Fibroblast of mammary gland (primary cell): ENCODE data around the gene LMO3.
A peak's percentile ranks its signal among the peaks of the same experiment; 100 is the strongest.
"Not testable (repeated sequence)": the region's sequence is repeated elsewhere in the genome, so short reads cannot be mapped to it uniquely, and the experiment has no call there.

Experiments
- DNase-seq: peaks from one replicate; pipeline ENCODE4 v3.0.0-alpha.2; 2010; ENCODE audit warnings: low read depth
- H3K4me3 ChIP-seq: 2 replicates; pipeline ENCODE4 v1.5.1; 2011; ENCODE audit warnings: low read depth, mild to moderate bottlenecking, low read length, moderate library complexity; ENCODE audit not compliant: control insufficient read depth
- TF ChIP-seq, protein P1 (sequence below): conservative IDR thresholded peaks from 2 replicates; pipeline ENCODE4 v1.5.1; 2011; ENCODE audit warnings: low read depth, low read length, inconsistent platforms; ENCODE audit not compliant: control insufficient read depth, insufficient read depth

LMO3 gene

GRCh38 chr12:16562435-16562834 is 43.5 kb downstream of the LMO3 start:
- TF ChIP-seq, protein P1, sequence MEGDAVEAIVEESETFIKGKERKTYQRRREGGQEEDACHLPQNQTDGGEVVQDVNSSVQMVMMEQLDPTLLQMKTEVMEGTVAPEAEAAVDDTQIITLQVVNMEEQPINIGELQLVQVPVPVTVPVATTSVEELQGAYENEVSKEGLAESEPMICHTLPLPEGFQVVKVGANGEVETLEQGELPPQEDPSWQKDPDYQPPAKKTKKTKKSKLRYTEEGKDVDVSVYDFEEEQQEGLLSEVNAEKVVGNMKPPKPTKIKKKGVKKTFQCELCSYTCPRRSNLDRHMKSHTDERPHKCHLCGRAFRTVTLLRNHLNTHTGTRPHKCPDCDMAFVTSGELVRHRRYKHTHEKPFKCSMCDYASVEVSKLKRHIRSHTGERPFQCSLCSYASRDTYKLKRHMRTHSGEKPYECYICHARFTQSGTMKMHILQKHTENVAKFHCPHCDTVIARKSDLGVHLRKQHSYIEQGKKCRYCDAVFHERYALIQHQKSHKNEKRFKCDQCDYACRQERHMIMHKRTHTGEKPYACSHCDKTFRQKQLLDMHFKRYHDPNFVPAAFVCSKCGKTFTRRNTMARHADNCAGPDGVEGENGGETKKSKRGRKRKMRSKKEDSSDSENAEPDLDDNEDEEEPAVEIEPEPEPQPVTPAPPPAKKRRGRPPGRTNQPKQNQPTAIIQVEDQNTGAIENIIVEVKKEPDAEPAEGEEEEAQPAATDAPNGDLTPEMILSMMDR: no peak
- DNase-seq: no peak
- H3K4me3 ChIP-seq: no peak overlapping the region

DNA sequence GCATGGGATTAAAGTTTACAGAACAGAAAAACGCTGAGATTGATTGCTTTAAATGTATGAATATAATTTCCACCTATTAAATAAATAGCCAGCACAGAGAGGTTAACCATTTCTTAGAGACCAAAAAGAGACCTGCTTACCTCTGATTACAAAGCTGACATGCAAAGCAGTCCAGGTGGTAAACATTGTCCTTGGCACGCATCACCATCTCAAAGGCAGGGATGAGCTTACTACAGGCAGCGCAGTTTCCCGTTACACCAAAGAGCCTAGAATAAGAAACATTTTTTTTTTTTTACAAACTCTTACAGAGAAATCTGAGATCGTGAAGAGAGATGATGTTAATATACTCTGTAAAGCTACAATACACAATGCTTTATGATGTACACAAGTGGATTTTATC is 45.7 kb downstream of the LMO3 start:
- no peak overlapping the region for H3K4me3 ChIP-seq
- TF ChIP-seq, protein P1: no peak
- no peak for DNase-seq

GRCh38 chr12:16555630-16556029 is 50.3 kb downstream of the LMO3 start:
- no peak overlapping the region for H3K4me3 ChIP-seq
- DNase-seq: peak; percentile 42
- TF ChIP-seq, protein P1: no peak

DNA sequence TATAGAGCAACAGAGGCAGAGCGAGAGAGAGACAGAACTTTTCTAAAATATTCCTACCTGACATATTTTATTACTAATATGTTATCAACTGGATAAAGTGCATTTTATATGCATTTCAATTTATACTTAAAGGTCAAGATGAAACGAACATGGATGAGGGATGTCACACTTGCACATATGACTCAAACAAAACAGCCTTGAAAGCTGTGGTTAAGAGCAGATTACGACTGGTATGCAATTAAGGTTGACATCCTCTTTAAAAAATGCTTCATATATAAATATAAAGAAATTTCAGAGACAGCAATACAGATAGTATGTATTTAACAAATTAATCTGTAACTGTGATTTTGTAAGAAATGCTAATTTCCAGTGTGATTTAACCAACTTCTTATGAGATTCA is 52.5 kb downstream of the LMO3 start:
- peak; percentile 15 for DNase-seq
- TF ChIP-seq, protein P1: no peak
- H3K4me3 ChIP-seq: no peak overlapping the region

- no peak overlapping the region for H3K4me3 ChIP-seq
- no peak for DNase-seq
- TF ChIP-seq, protein P1: no peak
Observed at GRCh38 chr12:16552301-16552700, 53.7 kb downstream of the LMO3 start.

DNA sequence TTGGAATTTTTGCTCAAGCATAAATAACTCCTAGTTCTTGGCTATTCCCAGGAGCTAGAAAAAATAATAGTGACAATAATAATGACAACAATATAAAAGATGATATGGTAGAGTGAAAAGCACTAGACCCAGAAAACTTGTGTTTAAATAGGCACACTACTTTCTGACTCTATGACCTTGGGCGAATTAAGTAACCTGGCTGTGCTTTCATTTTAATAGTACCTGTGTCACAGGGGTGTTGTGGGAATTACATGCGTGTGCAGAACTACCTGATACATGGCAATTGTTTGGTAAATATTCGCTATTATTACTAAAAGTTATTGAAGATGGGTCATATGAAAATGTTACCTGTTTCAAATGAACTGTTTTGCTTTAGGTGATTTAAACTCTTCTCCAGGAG is 60.1 kb downstream of the LMO3 start:
- DNase-seq: no peak
- no peak overlapping the region for H3K4me3 ChIP-seq
- TF ChIP-seq, protein P1: no peak

- TF ChIP-seq, protein P1: no peak
- no peak overlapping the region for H3K4me3 ChIP-seq
- no peak for DNase-seq
Observed at GRCh38 chr12:16542586-16542985, 63.4 kb downstream of the LMO3 start.

- not testable (repeated sequence) for DNase-seq, H3K4me3 ChIP-seq
Observed at GRCh38 chr12:16537652-16538051, 68.3 kb downstream of the LMO3 start.
